Neural progenitor cell (in vitro differentiated cells): ENCODE results near the gene RPS15A.

ENCODE experiments used
- EZH2 ChIP-seq: fragments of 200-600 bp; sonication (generic); IDR thresholded peaks from 2 replicates; pipeline ENCODE4 v1.6.1; 2017; ENCODE audit warnings: antibody characterized with exemption, mild to moderate bottlenecking, moderate library complexity
- TF ChIP-seq, protein P1 (sequence below): fragments of 200-600 bp; sonication (generic); IDR thresholded peaks from 2 replicates; pipeline ENCODE4 v1.5.1; 2017; ENCODE audit warnings: antibody characterized with exemption, mild to moderate bottlenecking

- TF ChIP-seq, protein P1, sequence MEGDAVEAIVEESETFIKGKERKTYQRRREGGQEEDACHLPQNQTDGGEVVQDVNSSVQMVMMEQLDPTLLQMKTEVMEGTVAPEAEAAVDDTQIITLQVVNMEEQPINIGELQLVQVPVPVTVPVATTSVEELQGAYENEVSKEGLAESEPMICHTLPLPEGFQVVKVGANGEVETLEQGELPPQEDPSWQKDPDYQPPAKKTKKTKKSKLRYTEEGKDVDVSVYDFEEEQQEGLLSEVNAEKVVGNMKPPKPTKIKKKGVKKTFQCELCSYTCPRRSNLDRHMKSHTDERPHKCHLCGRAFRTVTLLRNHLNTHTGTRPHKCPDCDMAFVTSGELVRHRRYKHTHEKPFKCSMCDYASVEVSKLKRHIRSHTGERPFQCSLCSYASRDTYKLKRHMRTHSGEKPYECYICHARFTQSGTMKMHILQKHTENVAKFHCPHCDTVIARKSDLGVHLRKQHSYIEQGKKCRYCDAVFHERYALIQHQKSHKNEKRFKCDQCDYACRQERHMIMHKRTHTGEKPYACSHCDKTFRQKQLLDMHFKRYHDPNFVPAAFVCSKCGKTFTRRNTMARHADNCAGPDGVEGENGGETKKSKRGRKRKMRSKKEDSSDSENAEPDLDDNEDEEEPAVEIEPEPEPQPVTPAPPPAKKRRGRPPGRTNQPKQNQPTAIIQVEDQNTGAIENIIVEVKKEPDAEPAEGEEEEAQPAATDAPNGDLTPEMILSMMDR = no peak
- no peak for TF ChIP-seq EZH2
Observed at GRCh38 chr16:18827890-18828289, 37.8 kb upstream of the RPS15A start.
